ENCODE results near the gene PACSIN2. TPM values are rescaled to one million over a fixed set of nuclear protein-coding genes. Genes with fewer than 3 reads are reported as not detected.
"Not testable (repeated sequence)": the region's sequence is repeated elsewhere in the genome, so short reads cannot be mapped to it uniquely, and the experiment has no call there.

The PACSIN2 gene
- total RNA-seq, 1 donor from 2014 or later: 93.7 TPM

DNA sequence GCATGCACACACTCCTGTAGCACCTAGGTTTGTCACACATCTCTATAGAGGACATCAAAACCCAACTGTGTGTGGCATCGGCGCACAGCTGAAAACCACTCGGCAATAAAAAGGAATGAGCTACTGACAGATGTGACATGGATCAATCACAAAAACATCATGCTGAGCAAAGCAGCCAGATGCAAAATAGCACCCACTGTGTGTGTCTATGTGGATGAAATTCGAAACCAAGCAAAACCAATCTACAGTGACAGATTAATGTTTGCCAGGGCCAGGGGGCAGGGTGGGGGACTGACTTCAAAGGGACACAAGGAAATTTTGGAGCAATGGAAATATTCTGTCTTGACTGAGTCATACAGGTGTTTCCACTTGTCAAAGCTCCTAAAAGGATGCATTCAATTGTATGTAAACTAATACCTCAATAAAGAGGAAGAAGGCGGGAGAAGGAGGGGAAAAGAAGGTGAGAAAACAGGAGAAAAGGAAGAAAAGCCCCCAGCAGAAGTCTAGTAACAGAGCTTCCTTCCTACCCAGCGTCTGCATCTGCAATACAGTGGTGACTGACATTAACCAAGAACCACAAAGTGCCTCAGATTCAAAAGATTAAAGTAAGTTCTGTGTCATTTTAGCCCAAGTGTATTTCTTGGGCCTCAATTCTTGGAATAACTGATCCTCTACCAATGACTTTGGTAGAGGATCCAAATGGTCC is 49.8 kb downstream of the PACSIN2 start:
- no peaks in the 10 kb centered on the region for H3K9me3 Mint-ChIP-seq (ENCODE audit: unreplicated experiment)
- no peak overlapping the region for H3K4me3 Mint-ChIP-seq (ENCODE audit: unreplicated experiment)
- no peak for DNase-seq (ENCODE audit: low spot score)
- peaks cover 12% of the 10 kb centered on the region for H3K27me3 Mint-ChIP-seq (ENCODE audit: unreplicated experiment)
- TF ChIP-seq, protein P1, sequence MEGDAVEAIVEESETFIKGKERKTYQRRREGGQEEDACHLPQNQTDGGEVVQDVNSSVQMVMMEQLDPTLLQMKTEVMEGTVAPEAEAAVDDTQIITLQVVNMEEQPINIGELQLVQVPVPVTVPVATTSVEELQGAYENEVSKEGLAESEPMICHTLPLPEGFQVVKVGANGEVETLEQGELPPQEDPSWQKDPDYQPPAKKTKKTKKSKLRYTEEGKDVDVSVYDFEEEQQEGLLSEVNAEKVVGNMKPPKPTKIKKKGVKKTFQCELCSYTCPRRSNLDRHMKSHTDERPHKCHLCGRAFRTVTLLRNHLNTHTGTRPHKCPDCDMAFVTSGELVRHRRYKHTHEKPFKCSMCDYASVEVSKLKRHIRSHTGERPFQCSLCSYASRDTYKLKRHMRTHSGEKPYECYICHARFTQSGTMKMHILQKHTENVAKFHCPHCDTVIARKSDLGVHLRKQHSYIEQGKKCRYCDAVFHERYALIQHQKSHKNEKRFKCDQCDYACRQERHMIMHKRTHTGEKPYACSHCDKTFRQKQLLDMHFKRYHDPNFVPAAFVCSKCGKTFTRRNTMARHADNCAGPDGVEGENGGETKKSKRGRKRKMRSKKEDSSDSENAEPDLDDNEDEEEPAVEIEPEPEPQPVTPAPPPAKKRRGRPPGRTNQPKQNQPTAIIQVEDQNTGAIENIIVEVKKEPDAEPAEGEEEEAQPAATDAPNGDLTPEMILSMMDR (IDR thresholded peaks at IDR 0.05; ENCODE audit: unreplicated experiment): no peak
- H3K36me3 Mint-ChIP-seq (ENCODE audit: low read depth, unreplicated experiment): peaks cover 27% of the 10 kb centered on the region
- H3K4me1 Mint-ChIP-seq (ENCODE audit: unreplicated experiment): peaks cover 70% of the 10 kb centered on the region
- H3K27ac Mint-ChIP-seq (ENCODE audit: unreplicated experiment): peak overlapping the region; percentile 7

DNA sequence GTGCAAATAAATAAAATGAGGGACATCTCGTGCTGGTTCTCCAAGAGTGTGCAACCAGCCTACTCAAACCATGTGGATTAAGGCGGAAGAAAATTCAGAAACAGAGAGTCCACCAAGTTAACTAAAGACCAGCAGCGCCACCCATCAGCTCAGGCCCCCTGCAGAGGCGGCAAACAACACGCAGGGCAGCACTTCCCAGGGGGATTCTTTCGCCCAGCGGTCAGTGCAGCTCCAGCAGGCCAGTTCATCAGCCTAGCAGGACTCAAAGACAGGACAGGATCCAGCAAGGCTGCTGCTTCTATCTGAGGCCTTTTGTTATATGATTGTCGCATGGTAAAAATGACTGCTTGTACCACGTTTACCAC is 51.7 kb downstream of the PACSIN2 start:
- H3K9me3 Mint-ChIP-seq (ENCODE audit: unreplicated experiment): no peaks in the 10 kb centered on the region
- H3K4me1 Mint-ChIP-seq (ENCODE audit: unreplicated experiment): peaks cover 80% of the 10 kb centered on the region
- H3K27me3 Mint-ChIP-seq (ENCODE audit: unreplicated experiment): peaks cover 15% of the 10 kb centered on the region
- TF ChIP-seq, protein P1 (IDR thresholded peaks at IDR 0.05; ENCODE audit: unreplicated experiment): no peak
- no peak for DNase-seq (ENCODE audit: low spot score)
- no peak overlapping the region for H3K4me3 Mint-ChIP-seq (ENCODE audit: unreplicated experiment)
- H3K27ac Mint-ChIP-seq (ENCODE audit: unreplicated experiment): no peak overlapping the region
- peaks cover 12% of the 10 kb centered on the region for H3K36me3 Mint-ChIP-seq (ENCODE audit: low read depth, unreplicated experiment)

DNA sequence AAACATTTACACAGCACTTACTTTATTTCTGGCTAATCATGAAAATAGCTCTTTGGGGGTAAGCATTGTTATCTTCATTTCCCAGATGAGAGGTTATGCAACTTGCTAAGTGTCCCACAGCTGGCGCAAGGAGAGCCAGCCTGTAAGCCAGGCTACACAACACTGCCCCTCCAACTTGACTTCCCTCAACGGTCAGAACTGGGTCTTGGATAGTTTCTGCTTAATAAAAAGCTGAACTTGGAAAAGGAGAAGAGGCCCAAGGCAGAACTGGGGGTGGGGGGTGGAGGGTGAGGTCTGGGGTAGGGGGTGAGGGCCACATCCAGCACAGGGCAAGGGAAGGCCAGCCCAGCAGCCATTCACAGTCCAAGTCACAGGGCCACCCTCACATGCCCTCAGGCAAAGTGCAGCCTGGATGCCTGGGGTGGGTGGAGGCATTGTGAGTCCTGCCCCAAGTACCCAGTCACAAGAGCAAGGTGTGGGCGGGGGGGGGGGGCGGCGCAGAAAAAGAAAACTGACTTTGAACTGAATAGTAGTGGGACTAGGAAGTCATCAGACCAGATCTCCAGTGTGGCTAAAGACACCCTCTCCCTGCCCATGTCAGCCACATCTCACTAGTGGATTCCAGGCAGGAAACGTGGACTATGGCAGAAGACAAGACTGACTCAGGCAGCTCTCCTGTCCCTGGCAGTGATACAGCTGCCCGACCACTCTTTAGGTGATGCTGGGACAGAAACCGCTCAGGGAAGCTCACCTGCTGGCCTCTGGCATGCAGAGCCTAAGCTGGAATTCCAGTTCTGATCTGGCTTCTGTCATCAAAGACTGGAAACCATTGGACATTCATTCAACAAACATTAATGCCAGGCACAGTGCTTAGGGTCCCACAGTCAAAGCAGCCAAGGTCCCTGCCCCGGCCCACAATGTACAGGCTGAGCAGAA is 52.4 kb downstream of the PACSIN2 start:
- Mint-ChIP-seq H3K27me3 (ENCODE audit: unreplicated experiment) (peaks cover 15% of the 10 kb centered on the region), H3K4me3 (ENCODE audit: unreplicated experiment) (no peak overlapping the region), H3K9me3 (ENCODE audit: unreplicated experiment) (no peaks in the 10 kb centered on the region), H3K36me3 (ENCODE audit: low read depth, unreplicated experiment) (peaks cover 12% of the 10 kb centered on the region), H3K4me1 (ENCODE audit: unreplicated experiment) (peaks cover 82% of the 10 kb centered on the region), H3K27ac (ENCODE audit: unreplicated experiment) (no peak overlapping the region)
- TF ChIP-seq, protein P1 (IDR thresholded peaks at IDR 0.05; ENCODE audit: unreplicated experiment): no peak
- no peak for DNase-seq (ENCODE audit: low spot score)

DNA sequence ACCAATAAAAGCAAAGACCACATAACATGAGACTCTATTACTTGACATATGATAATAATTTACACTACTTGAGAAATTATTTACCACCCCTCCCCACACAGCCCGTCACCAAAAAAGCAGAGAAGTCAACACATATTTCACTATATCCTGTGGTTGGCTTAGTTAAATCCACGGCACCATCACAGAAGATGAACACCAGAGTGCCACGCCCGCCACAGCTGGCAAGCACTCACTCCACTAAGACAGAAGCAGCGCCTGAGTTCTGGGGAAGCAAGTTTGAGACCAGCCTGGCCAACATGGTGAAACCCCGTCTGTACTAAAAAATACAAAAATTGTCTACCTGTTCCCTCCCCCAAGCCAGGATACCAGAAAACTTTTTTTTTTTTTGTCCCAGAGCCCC is 53.1 kb downstream of the PACSIN2 start:
- TF ChIP-seq, protein P1 (IDR thresholded peaks at IDR 0.05; ENCODE audit: unreplicated experiment): no peak
- H3K27me3 Mint-ChIP-seq (ENCODE audit: unreplicated experiment): peaks cover 15% of the 10 kb centered on the region
- H3K36me3 Mint-ChIP-seq (ENCODE audit: low read depth, unreplicated experiment): peaks cover 7% of the 10 kb centered on the region
- DNase-seq (ENCODE audit: low spot score): no peak
- H3K9me3 Mint-ChIP-seq (ENCODE audit: unreplicated experiment): no peaks in the 10 kb centered on the region
- H3K27ac Mint-ChIP-seq (ENCODE audit: unreplicated experiment): peak overlapping the region; percentile 37
- peaks cover 79% of the 10 kb centered on the region for H3K4me1 Mint-ChIP-seq (ENCODE audit: unreplicated experiment)
- no peak overlapping the region for H3K4me3 Mint-ChIP-seq (ENCODE audit: unreplicated experiment)

DNA sequence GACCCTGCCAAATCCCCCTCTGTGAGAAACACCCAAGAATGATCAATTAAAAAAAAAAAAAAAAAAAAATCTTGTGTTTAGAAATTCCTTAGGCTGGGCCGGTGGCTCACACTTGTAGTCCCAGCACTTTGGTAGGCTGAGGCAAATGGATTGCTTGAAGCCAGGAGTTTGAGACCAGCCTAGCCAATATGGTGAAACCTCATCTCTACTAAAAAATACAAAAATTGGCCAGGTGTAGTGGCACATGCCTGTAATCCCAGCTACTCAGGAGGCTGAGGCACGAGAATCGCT is 53.6 kb downstream of the PACSIN2 start:
- peaks cover 14% of the 10 kb centered on the region for H3K27me3 Mint-ChIP-seq (ENCODE audit: unreplicated experiment)
- DNase-seq (ENCODE audit: low spot score); H3K9me3 Mint-ChIP-seq (ENCODE audit: unreplicated experiment); H3K4me3 Mint-ChIP-seq (ENCODE audit: unreplicated experiment); H3K36me3 Mint-ChIP-seq (ENCODE audit: low read depth, unreplicated experiment): not testable (repeated sequence)
- peaks cover 80% of the 10 kb centered on the region for H3K4me1 Mint-ChIP-seq (ENCODE audit: unreplicated experiment)
- peak overlapping the region; percentile 99 for H3K27ac Mint-ChIP-seq (ENCODE audit: unreplicated experiment)

Data from endothelial cell (in vitro differentiated cells).